Transverse colon (tissue), 4 donors: ENCODE results near the gene PAPPA. TPM values are rescaled to one million over a fixed set of nuclear protein-coding genes. Genes with fewer than 3 reads are reported as not detected.

Source experiments
- DNase-seq: peaks from one replicate; pipeline ENCODE4 v3.0.0-alpha.2; 2019
- H3K27ac ChIP-seq, 4 donors: fragments of 200-600 bp; sonication (generic); 2 replicates each; pipeline ENCODE4 v1.5.1; 2016 to 2018; ENCODE audit warnings: inconsistent platforms in 4 of 4
- H3K27me3 ChIP-seq: fragments of 200-600 bp; sonication (generic); 2 replicates; pipeline ENCODE4 v1.5.1; 2017; ENCODE audit warnings: inconsistent platforms
- H3K36me3 ChIP-seq, 4 donors: fragments of 200-600 bp; sonication (generic); 2 replicates each; pipeline ENCODE4 v1.5.1; 2017 to 2019; ENCODE audit warnings: inconsistent platforms in 4 of 4
- H3K4me1 ChIP-seq, 4 donors: fragments of 200-600 bp; sonication (generic); 2 replicates each; pipeline ENCODE4 v1.5.1; 2017 to 2020; ENCODE audit warnings: inconsistent platforms in 4 of 4
- H3K4me3 ChIP-seq, 4 donors: fragments of 200-600 bp; sonication (generic); 1 replicate in 1 of 4; 2 replicates in 3 of 4; pipeline versions ENCODE4 v1.5.1 to v1.6.1; 2017 to 2019; ENCODE audit warnings: inconsistent platforms in 4 of 4
- H3K9me3 ChIP-seq, 2 donors: fragments of 200-600 bp; sonication (generic); 2 replicates each; pipeline ENCODE4 v1.5.1; 2017 to 2019; ENCODE audit warnings: inconsistent platforms in 2 of 2
- CTCF ChIP-seq, 5 experiments: fragments of 200-600 bp in 3 of 5; fragments of 450-650 bp in 2 of 5; sonication (generic) in 3 of 5; IDR thresholded peaks; 1 replicate in 2 of 5; 2 replicates in 3 of 5; pipeline ENCODE4 v1.5.1; 2016 to 2017; ENCODE audit warnings: antibody characterized with exemption in 5 of 5, inconsistent platforms in 3 of 5, mild to moderate bottlenecking in 2 of 5, moderate library complexity in 1 of 5
- EP300 ChIP-seq: sonication (generic); formaldehyde crosslinking; IDR thresholded peaks from one replicate; pipeline ENCODE4 v1.6.1; 2017; ENCODE audit warnings: antibody characterized with exemption, low read depth
- POLR2A ChIP-seq: fragments of 450-650 bp; IDR thresholded peaks from one replicate; pipeline ENCODE4 v1.6.1; 2016; ENCODE audit warnings: antibody characterized with exemption, mild to moderate bottlenecking, moderate library complexity
- POLR2AphosphoS5 ChIP-seq, 3 donors: sonication (generic); formaldehyde crosslinking; IDR thresholded peaks; one replicate each; pipeline ENCODE4 v1.6.1; 2016; ENCODE audit warnings: antibody characterized with exemption in 3 of 3
- WGBS, 2 donors: methylation state at CpG; one replicate each; pipeline ENCODE4 v1.1.5; 2018; ENCODE audit warnings: low coverage in 1 of 2; 5-methylcytosine and 5-hydroxymethylcytosine counted together
- in situ Hi-C, 4 donors: fragments of 200-750 bp; cut with MboI; loops; one replicate each; pipeline versions ENCODE4 v1.15.0 to v1.15.1; 2017; ENCODE audit warnings: low sequenced_read_pairs in 3 of 4, low pct_ligation_motif_present in 1 of 4, low pct_unique_long_range_greater_than_20kb in 1 of 4
- intact Hi-C: fragments of 100-400 bp; cut with DNase I; formaldehyde crosslinking; loops from one replicate; pipeline ENCODE4 v1.15.1; 2023; ENCODE audit warnings: low total_unique reads
- total RNA-seq, 4 donors: library from RNA; depleted of rRNA; stranded (reverse); fragments of >200 nt; gene quantifications; one replicate each; pipeline ENCODE4 v1.1.0, GENCODE V29; 2016

The PAPPA gene
- total RNA-seq, 4 donors from 2014 or later = 0.37 to 4.4 (median 1.4) TPM

GRCh38 chr9:116372081-116372673, 218.6 kb downstream of the PAPPA start:
- no peak for TF ChIP-seq CTCF (IDR thresholded peaks at IDR 0.05)
- TF ChIP-seq POLR2AphosphoS5 (IDR thresholded peaks at IDR 0.05) = no peak
- no peak for TF ChIP-seq POLR2A
- no peak for TF ChIP-seq EP300
- intact Hi-C loops = no loop called here

GRCh38 chr9:116372786-116373185, 219.2 kb downstream of the PAPPA start:
- TF ChIP-seq POLR2AphosphoS5 (IDR thresholded peaks at IDR 0.05) (no peak), CTCF (IDR thresholded peaks at IDR 0.05) (no peak), POLR2A (no peak)
- no peaks in the 10 kb centered on the region for H3K27me3 ChIP-seq
- no peaks in the 10 kb centered on the region for H3K9me3 ChIP-seq
- WGBS, 2 donors = 84 to 92% methylated on average over 4 of the region's 4 CpGs
- in situ Hi-C loops (no loop called here), intact Hi-C loops (no loop called here)
- no peak for DNase-seq
- no peaks in the 10 kb centered on the region for H3K4me1 ChIP-seq
- H3K4me3 ChIP-seq = no peak overlapping the region
- H3K27ac ChIP-seq = no peak overlapping the region
- H3K36me3 ChIP-seq = no peaks in the 10 kb centered on the region

More at GRCh38 chr9:116372081-116372673, 218.6 kb downstream of the PAPPA start:
- no peaks in the 10 kb centered on the region for H3K36me3 ChIP-seq
- no peaks in the 10 kb centered on the region for H3K27me3 ChIP-seq
- DNase-seq = no peak
- no peaks in the 10 kb centered on the region for H3K9me3 ChIP-seq
- in situ Hi-C loops = no loop called here
- no peak overlapping the region for H3K27ac ChIP-seq
- H3K4me3 ChIP-seq = no peak overlapping the region
- no peaks in the 10 kb centered on the region for H3K4me1 ChIP-seq

GRCh38 chr9:116377179-116377798, 223.7 kb downstream of the PAPPA start:
- no peak for DNase-seq
- H3K9me3 ChIP-seq = no peaks in the 10 kb centered on the region
- no peak overlapping the region for H3K4me3 ChIP-seq
- H3K27ac ChIP-seq = peak overlapping the region in 1 of 4 donors; percentile 10
- intact Hi-C loops = no loop called here
- WGBS, 2 donors = 43 to 65% methylated on average over 2 to 8 of the region's 8 CpGs
- in situ Hi-C loops = no loop called here
- H3K4me1 ChIP-seq = no peaks in the 10 kb centered on the region
- no peak for TF ChIP-seq CTCF (IDR thresholded peaks at IDR 0.05)
- no peak for TF ChIP-seq EP300
- TF ChIP-seq POLR2A = no peak
- TF ChIP-seq POLR2AphosphoS5 (IDR thresholded peaks at IDR 0.05) = no peak
- no peaks in the 10 kb centered on the region for H3K36me3 ChIP-seq
- H3K27me3 ChIP-seq = no peaks in the 10 kb centered on the region

GRCh38 chr9:116378873-116379272, 225.3 kb downstream of the PAPPA start:
- no peaks in the 10 kb centered on the region for H3K27me3 ChIP-seq
- H3K9me3 ChIP-seq = no peaks in the 10 kb centered on the region
- TF ChIP-seq POLR2A (no peak), CTCF (IDR thresholded peaks at IDR 0.05) (no peak), POLR2AphosphoS5 (IDR thresholded peaks at IDR 0.05) (no peak), EP300 (no peak)
- WGBS, 2 donors = 89% methylated on average over 2 of the region's 2 CpGs; no CpG with 5 or more reads in 1 of the 2 donors
- intact Hi-C loops = no loop called here
- H3K4me3 ChIP-seq = no peak overlapping the region
- H3K27ac ChIP-seq = no peak overlapping the region
- no peak for DNase-seq
- H3K36me3 ChIP-seq = no peaks in the 10 kb centered on the region
- H3K4me1 ChIP-seq = no peaks in the 10 kb centered on the region
- in situ Hi-C loops = no loop called here
